Aorta (tissue), 5 donors: Measurements from ENCODE around the gene PTPN1. TPM values are rescaled to one million over a fixed set of nuclear protein-coding genes. Genes with fewer than 3 reads are reported as not detected.
"Not testable (repeated sequence)": the region's sequence is repeated elsewhere in the genome, so short reads cannot be mapped to it uniquely, and the experiment has no call there.

Experiments
- ATAC-seq: fragments of 200-7000 bp; cut with Tn5 transposase; one replicate; pipeline ENCODE4 v1.9.1; 2022; ENCODE audit warnings: moderate library complexity; ENCODE audit not compliant: low FRiP score
- DNase-seq, 2 donors: peaks; one replicate each; pipeline ENCODE4 v3.0.0-alpha.2; 2020
- H3K27ac ChIP-seq, 2 donors: one replicate each; pipeline ENCODE4 v1.5.1; 2013; ENCODE audit warnings: low read length in 2 of 2, mild to moderate bottlenecking in 2 of 2, moderate library complexity in 2 of 2, control low read depth in 1 of 2, inconsistent platforms in 1 of 2, low read depth in 1 of 2
- H3K27me3 ChIP-seq, 2 donors: one replicate each; pipeline ENCODE4 v1.6.1; 2013; ENCODE audit warnings: control low read depth in 1 of 2, low read length in 1 of 2, mild to moderate bottlenecking in 1 of 2, moderate library complexity in 1 of 2; ENCODE audit not compliant: insufficient read depth in 2 of 2, control insufficient read depth in 1 of 2
- H3K36me3 ChIP-seq, 2 donors: one replicate each; pipeline ENCODE4 v1.6.1; 2013; ENCODE audit warnings: control low read depth in 1 of 2, low read length in 1 of 2, mild to moderate bottlenecking in 1 of 2; ENCODE audit not compliant: insufficient read depth in 2 of 2, control insufficient read depth in 1 of 2
- H3K4me1 ChIP-seq, 2 donors: one replicate each; pipeline ENCODE4 v1.6.1; 2013; ENCODE audit warnings: low read length in 2 of 2, control low read depth in 1 of 2, mild to moderate bottlenecking in 1 of 2, moderate library complexity in 1 of 2; ENCODE audit not compliant: insufficient read depth in 2 of 2, control insufficient read depth in 1 of 2
- H3K4me3 ChIP-seq, 2 donors: one replicate each; pipeline ENCODE4 v1.5.1; 2013; ENCODE audit warnings: low read length in 2 of 2, control low read depth in 1 of 2, mild to moderate bottlenecking in 1 of 2
- H3K9me3 ChIP-seq: one replicate; pipeline ENCODE4 v1.6.1; 2013; ENCODE audit warnings: mild to moderate bottlenecking, low read length; ENCODE audit not compliant: control insufficient read depth
- WGBS, 2 donors: extraction: QIAGEN DNeasy Blood & Tissue Kit; methylation state at CpG; one replicate each; pipeline ENCODE4 v1.1.7; 2013; 5-methylcytosine and 5-hydroxymethylcytosine counted together
- intact Hi-C, 2 donors: fragments of 100-400 bp; cut with DNase I; formaldehyde crosslinking; loops; one replicate each; pipeline versions ENCODE4 v1.14.2 to v1.15.0; 2022
- polyA plus RNA-seq, 2 donors: library from polyadenylated mRNA; stranded (reverse); fragments of 200-250 nt; gene quantifications; one replicate each; pipeline ENCODE4 v1.2.3, GENCODE V29; 2013
- total RNA-seq, 2 donors: library from RNA; stranded (reverse); fragmentation: NEBNext Ultra II Directional; extraction: Animal tissue kit (Norgen Biotek cat#: 25700); gene quantifications; one replicate each; pipeline ENCODE4 v1.2.1, GENCODE V29; 2021
- donor health status: healthy with polysubstance abuse.
- donor health status: Bipolar disorder and iron deficiency.
- donor health status: DM: no; HTN: no; CAD: no.
- donor health status: DM: no; HTN: no; CAD: no.
- donor health status: DM: yes; HTN: yes; CAD: no.

The PTPN1 gene
- total and polyA plus RNA-seq, 4 donors = 17.7 to 51.6 (median 25.5) TPM

DNA sequence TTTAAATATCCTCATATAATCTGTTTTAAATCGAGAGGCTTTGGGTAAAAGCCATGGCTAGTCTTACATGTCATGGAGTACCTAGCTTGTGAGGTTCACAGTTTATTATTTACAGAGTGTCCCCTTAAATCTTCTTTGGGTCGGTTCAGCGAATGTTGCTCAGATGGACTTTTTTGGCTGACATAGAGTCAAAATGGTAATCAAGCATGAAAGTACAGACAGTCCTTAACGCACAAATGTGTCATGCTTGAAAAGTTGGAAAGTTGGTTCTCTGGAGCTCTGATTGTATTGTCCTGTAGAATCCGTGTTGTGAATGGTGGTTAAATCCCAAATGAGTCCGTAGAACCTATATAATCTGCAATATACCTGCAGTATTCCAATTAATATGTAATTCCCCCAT, 22.0 kb downstream of the PTPN1 start:
- ATAC-seq (no peak), DNase-seq (no peak)
- Histone ChIP-seq H3K4me1 (peaks cover 7 to 11% of the 10 kb centered on the region in 2 donors), H3K36me3 (no peaks in the 10 kb centered on the region), H3K27ac (no peak overlapping the region), H3K9me3 (no peaks in the 10 kb centered on the region), H3K4me3 (no peak overlapping the region), H3K27me3 (no peaks in the 10 kb centered on the region)
- intact Hi-C loops = no loop called here
- 95 to 96% methylated on average over 6 of the region's 6 CpGs for WGBS, 2 donors

DNA sequence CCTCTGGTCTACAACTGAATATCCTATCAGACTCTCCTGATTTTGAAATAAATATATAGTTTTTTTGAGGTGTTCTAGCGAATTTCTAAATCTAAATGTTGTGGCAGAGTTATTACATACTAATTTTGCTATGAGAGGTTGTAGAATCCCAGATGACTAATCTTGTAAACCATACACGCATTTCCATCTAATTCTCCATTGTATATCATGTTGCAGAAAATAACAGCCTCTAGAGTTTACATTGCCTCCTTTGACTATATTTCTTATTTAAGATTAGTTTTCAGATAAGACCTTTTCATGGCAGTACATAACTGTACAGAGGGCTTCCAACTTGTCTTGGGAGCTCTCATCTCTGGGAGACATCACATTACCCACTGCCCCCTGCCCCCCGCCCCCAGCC, 22.9 kb downstream of the PTPN1 start:
- H3K36me3 ChIP-seq = no peaks in the 10 kb centered on the region
- DNase-seq = no peak
- no peak overlapping the region for H3K4me3 ChIP-seq
- no peaks in the 10 kb centered on the region for H3K27me3 ChIP-seq
- intact Hi-C loops = no loop called here
- no peak for ATAC-seq
- peaks cover 7% of the 10 kb centered on the region in 2 donors for H3K4me1 ChIP-seq
- 83 to 85% methylated on average over 3 of the region's 3 CpGs for WGBS, 2 donors
- no peaks in the 10 kb centered on the region for H3K9me3 ChIP-seq
- H3K27ac ChIP-seq = no peak overlapping the region

DNA sequence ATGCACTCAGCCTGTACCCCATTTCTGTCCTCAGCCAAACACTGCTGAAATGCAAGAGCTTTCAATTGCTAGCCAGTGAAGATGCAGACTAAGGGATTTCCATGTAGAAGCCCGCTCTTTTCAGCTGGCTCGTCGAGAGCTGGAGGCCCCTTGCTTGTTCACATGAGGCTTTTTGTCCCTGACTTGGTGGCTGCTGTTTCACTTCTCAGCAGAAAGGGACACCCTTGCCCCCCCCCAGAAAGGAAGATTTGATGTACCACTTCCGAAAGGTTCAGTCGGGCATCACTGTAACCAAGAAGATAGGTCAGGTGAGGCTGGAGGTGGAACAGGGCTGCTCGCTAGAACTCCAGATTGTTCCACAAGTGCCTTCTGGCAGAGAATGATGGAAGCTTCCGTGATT, 23.3 kb downstream of the PTPN1 start:
- 89 to 91% methylated on average over 7 of the region's 7 CpGs for WGBS, 2 donors
- intact Hi-C loops = no loop called here
- Histone ChIP-seq H3K36me3 (no peaks in the 10 kb centered on the region), H3K9me3 (no peaks in the 10 kb centered on the region), H3K27ac (no peak overlapping the region), H3K4me1 (peaks cover 7% of the 10 kb centered on the region in 2 donors), H3K4me3 (no peak overlapping the region), H3K27me3 (no peaks in the 10 kb centered on the region)
- DNase-seq (no peak), ATAC-seq (no peak)

DNA sequence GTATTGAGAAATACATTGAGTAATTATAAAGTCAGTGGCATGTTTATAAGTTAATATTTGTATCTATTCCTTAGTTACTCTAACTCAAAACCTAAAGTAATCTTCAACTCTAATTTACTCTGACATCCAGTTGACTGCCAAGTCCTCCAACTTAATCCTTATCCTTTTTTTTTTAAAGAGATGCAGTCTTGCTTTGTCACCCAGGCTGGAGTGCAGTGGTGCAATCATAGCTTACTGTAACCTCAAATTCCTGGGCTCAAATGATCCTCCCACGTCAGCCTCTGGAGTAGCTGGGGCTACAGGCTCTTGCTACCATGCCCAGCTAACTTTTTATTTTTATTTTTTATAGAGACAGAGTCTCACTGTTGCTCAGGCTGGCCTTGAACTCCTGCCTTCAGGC, 24.4 kb downstream of the PTPN1 start:
- H3K27me3 ChIP-seq = no peaks in the 10 kb centered on the region
- no peak overlapping the region for H3K27ac ChIP-seq
- intact Hi-C loops = no loop called here
- DNase-seq (no peak), ATAC-seq (no peak)
- no peaks in the 10 kb centered on the region for H3K36me3 ChIP-seq
- WGBS, 2 donors = 84 to 90% methylated on average over 1 of the region's 1 CpG
- H3K9me3 ChIP-seq = no peaks in the 10 kb centered on the region
- peaks cover 3 to 4% of the 10 kb centered on the region in 2 donors for H3K4me1 ChIP-seq
- H3K4me3 ChIP-seq = no peak overlapping the region

DNA sequence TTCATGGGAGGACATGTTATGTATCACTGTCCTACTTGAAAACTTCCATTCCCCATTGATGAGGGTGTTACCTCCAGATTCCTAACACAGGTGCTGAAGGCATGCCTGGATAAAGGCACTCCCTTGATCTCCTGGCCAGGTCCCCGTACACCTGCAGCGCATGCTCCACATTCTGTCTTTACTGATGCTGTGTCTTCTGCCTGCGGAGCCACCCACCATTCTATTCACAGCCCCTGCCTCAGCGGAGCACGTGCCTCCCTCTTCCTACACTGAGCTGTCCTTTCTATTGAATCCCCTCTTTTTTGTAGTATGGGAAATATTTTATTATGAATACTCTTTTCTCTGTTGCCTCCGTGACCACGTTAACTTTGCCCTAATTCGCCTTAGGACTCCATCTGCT, 25.0 kb downstream of the PTPN1 start:
- no peaks in the 10 kb centered on the region for H3K27me3 ChIP-seq
- no peak overlapping the region for H3K4me3 ChIP-seq
- WGBS, 2 donors = 93% methylated on average over 8 of the region's 8 CpGs
- H3K36me3 ChIP-seq = no peaks in the 10 kb centered on the region
- H3K27ac ChIP-seq = no peak overlapping the region
- H3K9me3 ChIP-seq = no peaks in the 10 kb centered on the region
- peaks cover 3 to 4% of the 10 kb centered on the region in 2 donors for H3K4me1 ChIP-seq
- DNase-seq (no peak), ATAC-seq (no peak)
- intact Hi-C loops = no loop called here

DNA sequence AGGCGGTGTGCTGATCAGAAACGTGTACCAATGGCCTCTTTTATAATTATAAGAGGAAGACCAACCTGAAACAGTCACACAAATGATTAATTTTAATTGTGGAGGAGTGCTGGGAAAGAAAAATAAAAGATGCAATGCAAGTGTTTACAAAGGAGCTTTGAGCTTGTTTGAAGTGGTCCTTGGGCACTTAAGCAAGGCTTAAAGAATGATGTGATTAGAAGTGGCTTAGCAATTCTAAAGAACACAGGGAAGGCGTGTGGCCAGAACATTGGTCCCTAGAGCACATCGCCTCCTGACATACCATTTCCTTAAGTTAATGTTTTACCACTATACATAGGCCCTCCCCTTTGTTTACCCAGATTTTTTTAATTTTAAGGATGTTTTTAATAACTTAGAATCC, 26.1 kb downstream of the PTPN1 start:
- Histone ChIP-seq H3K27ac (no peak overlapping the region), H3K36me3 (no peaks in the 10 kb centered on the region), H3K4me1 (peaks cover 4% of the 10 kb centered on the region in 2 donors), H3K9me3 (no peaks in the 10 kb centered on the region), H3K27me3 (no peaks in the 10 kb centered on the region), H3K4me3 (no peak overlapping the region)
- ATAC-seq = no peak
- 75 to 79% methylated on average over 4 of the region's 4 CpGs for WGBS, 2 donors
- DNase-seq = no peak
- intact Hi-C loops = no loop called here

DNA sequence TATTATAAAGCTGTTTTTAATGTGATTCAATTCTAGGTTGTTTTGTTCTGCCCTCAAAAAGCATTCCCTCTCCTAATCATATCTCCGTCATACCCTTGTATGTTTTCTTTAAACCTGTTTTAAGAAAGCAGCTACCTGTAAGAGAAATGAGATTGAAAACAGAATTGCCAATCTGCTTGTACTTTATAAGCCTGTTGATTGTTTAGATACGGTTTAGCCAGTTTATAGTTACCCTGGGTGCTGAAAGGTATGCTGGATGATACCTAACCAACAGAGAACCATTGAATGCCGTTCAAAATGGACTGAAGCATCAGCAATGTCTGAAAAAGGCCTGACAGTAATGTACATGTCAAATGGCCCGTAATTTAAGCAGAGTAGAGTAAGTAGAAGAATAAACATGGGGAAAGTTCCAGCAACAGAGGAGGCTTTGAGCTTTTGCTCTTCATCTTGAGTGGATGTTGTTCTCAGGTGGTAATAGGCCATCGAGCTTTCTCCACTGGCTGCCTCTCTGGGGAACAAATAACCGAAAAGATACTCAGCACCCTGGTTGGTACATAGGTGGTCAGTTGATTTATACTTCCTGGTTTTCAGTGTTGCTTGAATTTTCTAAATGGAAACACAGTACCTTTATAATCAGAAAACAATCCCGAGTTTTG, 27.5 kb downstream of the PTPN1 start:
- DNase-seq (no peak), ATAC-seq (no peak)
- no peak overlapping the region for H3K4me3 ChIP-seq
- no peak overlapping the region for H3K27ac ChIP-seq
- WGBS, 2 donors = 82 to 86% methylated on average over 7 of the region's 7 CpGs
- H3K36me3 ChIP-seq = no peaks in the 10 kb centered on the region
- no peaks in the 10 kb centered on the region for H3K9me3 ChIP-seq
- intact Hi-C loops = no loop called here
- peaks cover 7 to 12% of the 10 kb centered on the region in 2 donors for H3K4me1 ChIP-seq
- no peaks in the 10 kb centered on the region for H3K27me3 ChIP-seq

DNA sequence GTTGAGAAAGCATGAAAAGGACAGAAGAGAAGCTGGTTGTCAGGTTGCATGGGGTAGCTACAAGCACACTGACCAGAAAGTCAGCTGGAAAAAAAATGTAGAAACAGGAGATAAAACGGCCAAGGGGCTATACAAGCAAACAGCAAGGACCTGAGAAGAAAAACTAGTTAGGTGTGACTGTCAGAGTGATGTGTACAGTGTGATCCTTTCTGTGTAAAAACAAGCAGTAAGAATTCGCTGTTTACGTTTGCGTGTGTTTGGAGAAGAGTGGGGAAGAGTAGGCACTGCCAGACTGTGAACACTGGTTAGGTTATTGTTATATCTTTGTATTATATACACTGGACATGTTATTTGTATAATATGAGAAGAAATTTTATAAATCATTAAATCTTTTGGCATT, 28.1 kb downstream of the PTPN1 start:
- Histone ChIP-seq H3K27ac (no peak overlapping the region), H3K4me1 (peaks cover 7 to 13% of the 10 kb centered on the region in 2 donors), H3K27me3 (no peaks in the 10 kb centered on the region), H3K4me3 (no peak overlapping the region), H3K9me3 (no peaks in the 10 kb centered on the region), H3K36me3 (no peaks in the 10 kb centered on the region)
- intact Hi-C loops = no loop called here
- no peak for DNase-seq
- WGBS, 2 donors = 70 to 77% methylated on average over 4 of the region's 4 CpGs
- ATAC-seq = no peak

DNA sequence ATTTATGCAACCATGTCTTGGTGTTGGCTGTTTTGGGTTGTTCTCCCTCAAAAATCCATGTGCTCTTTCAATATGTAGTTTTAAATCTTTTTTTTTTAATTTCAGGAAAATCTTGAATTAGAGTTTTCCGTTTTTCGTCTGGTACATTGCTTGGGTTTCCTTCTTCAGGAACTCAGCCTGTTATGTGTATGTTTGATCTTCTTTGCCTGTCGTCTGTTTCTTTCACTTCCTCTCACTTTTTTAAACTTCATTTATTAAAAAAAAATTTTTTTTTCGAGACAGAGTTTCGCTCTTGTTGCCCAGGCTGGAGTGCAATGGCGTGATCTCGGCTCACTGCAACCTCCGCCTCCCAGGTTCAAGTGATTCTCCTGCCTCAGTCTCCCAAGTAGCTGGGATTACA, 29.6 kb downstream of the PTPN1 start:
- intact Hi-C loops, H3K27ac ChIP-seq, DNase-seq, H3K9me3 ChIP-seq, H3K36me3 ChIP-seq, H3K4me3 ChIP-seq, H3K27me3 ChIP-seq, ATAC-seq: not testable (repeated sequence)
- H3K4me1 ChIP-seq = peaks cover 5 to 11% of the 10 kb centered on the region in 2 donors
- WGBS, 2 donors = 95 to 97% methylated on average over 8 of the region's 8 CpGs
